ENCODE data around the gene ABCC2.

- TF ChIP-seq CTCF (IDR thresholded peaks at IDR 0.05; ENCODE audit: poor library complexity, severe bottlenecking): no peak
- TF ChIP-seq POLR2AphosphoS5 (IDR thresholded peaks at IDR 0.05): no peak
- no peak for TF ChIP-seq MXI1 (conservative IDR thresholded peaks at IDR 0.05; ENCODE audit: poor library complexity, severe bottlenecking)
- no peak for TF ChIP-seq RAD21 (conservative IDR thresholded peaks at IDR 0.05)
- no peak for TF ChIP-seq EP300 (conservative IDR thresholded peaks at IDR 0.05; ENCODE audit: poor library complexity, severe bottlenecking)
- no peak for TF ChIP-seq TAF1 (IDR thresholded peaks at IDR 0.05; ENCODE audit: low read depth)
- no peak for TF ChIP-seq SMC3 (conservative IDR thresholded peaks at IDR 0.05; ENCODE audit: poor library complexity)
- TF ChIP-seq REST (IDR thresholded peaks at IDR 0.05; ENCODE audit: borderline replicate concordance): no peak
Measured at GRCh38 chr10:99874341-99875085, 92.1 kb downstream of the ABCC2 start.
